ENCODE measurements around the gene PELI2. TPM values are rescaled to one million over a fixed set of nuclear protein-coding genes. Genes with fewer than 3 reads are reported as not detected.
A peak's percentile ranks its signal among the peaks of the same experiment; 100 is the strongest.

PELI2 gene
- total RNA-seq, 1 experiment from 2014 or later, result 2.2 TPM

DNA sequence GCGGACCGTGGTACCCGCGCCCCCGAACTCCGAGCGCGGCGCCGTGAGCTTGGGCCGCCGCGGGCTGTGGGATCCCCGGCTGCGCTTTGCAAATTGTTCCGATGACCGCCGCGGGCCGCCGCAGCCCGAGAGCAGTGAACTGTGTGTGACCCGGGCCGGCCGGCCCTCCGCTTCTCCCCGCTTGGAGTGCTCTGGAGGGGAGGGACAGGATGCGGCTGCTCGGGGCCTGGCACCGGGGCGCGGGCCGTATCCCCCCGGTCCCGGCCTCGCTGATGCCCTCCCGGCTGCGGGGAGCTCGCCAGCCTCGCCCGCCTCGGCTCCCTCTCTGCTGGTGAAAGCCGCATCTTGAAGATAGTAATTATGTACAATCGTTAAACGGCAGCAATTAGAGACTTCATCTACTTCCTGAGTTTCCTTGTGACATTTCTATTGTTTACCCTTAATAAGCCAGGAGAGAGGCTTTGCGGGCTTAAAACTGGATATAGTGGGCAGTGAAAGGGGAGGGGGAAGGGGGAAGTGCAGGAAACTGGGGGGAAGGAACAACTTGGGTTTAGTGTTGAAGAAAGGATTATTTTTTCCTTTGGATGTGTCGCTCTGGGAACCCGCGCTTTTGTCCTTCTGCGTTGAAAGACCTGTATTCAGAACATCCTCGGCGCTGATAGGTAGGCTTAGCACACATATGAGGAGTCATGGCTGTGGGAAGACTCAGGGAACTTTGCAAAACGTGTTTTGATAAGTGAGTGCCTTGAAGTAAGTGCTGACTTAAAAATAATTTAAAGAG is 1.2 kb downstream of the PELI2 start:
- peak; percentile 39 for DNase-seq (ENCODE audit: low read depth)

DNA sequence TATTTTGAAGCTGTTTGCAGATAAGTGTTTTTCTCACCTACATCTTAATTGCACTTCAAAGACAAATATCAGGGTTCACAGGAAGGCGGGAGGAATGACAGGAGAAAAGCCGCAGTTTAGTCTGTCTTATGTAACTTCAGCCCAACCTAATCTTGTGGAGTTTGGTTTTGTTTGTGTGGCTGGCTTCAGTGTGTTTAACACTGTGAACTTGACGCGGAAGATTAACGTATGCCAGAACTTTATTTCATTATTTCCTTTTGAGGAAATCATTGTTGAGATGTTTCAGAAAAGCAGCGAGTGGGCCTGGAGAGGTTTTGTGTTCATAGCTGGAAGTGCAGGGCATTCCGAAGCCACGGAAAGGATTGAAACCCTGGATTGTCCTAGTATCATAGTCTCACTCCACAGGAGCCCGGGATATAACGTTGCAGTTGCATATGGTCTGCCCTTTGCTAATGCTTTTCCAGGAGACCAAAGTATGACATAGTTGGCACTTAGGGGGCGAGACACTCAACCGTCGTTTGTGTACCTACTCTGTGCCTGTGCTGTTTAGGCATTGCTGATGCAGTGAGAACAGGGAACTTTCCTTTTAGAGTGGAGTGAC is 2.0 kb downstream of the PELI2 start:
- no peak for DNase-seq (ENCODE audit: low read depth)

DNA sequence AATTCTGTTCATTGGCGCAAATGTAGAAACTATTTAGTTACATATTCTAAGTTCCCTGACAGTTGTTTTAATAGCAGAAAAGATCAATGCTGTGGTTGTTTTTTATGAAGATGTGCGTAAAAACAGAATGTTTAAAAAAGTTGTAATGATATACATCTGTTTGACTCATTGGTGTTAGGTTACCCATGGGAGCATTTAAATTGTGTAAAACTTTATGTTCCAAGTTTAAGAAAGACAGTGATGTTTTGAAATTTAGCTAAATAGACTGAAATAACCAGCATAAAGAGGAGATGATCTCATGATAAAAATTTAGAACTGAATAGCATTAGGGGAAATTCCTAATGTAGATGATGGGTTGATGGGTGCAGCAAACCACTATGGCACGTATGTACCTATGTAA is 3.6 kb downstream of the PELI2 start:
- no peak for DNase-seq (ENCODE audit: low read depth)

DNA sequence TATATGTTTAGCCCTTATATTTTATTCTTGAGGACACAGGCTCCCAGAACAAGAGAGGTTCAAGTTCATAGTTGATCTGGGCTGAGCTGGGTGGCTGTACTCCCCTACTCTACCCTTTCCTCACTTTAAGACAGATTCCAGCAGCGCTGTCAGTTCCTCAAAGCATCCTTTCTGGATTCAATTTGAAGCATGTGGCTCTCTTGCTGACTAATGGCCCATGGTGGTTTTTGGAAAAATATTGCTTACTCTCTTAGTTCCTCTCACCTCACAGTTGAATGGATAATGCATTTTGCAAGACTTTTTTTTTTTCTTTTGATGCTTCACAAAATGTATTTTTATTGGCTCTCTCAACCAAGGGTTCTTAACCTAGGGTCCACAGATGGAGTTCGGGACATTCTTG is 4.1 kb downstream of the PELI2 start:
- no peak for DNase-seq (ENCODE audit: low read depth)

DNA sequence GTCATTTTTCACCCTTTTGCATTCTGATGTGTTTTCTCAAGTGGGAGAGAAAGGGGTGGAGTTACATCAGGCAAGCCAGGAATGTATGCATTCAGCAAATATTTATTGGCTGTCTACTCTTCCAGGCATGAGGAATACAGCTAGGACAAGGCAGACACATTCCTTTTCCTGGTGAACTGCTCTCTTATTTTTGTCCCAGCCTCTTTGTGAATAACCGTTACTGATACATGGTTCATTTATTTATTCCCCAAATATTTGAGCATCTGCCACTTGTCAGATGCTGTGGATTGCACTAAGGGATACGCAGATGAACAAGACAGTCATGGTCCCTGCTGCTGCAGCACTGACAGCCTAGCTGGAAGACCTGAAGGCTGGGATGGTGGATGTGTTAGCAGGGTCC is 6.1 kb downstream of the PELI2 start:
- no peak for DNase-seq (ENCODE audit: low read depth)

DNA sequence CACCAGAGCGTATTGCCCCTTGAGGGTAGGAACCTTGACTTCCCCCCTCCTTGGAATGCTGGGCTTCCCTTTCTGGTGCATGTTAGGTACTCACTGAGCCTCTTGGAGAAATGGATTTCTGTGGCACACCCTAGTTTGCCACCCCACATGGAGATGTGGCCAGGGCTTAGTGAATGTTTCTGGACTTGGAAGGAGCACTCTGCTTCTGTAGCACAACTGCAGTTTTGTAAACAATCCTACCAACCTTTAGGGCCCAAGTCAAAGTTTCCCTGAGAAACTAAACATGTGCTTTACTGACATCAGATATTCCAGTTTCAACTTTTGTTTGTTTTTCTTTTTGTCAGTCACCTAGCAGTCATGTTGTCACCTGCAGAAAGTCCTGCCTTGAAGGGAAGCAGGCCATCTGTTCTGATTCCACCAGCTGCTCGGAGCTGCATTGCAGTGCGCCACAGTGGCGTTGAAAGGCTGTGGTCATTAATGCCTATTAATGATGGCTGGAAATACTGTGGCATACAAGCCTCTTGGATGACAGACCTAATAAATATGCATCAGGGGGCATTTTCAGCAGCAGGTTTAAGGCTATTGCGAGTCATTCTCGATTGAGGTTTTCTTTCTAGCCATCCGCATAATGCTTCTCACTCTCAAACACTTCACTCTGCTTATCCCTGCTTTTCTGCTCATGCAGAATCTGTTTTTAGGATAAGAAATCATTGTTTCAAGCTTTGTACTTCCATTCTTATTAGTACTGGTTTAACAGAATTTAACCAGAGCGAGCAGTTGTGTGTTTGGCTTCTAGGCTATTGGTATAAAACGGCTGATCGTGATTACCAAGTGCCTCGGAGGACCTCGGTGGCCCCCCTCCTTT is 7.8 kb downstream of the PELI2 start:
- DNase-seq (ENCODE audit: low read depth), result no peak

DNA sequence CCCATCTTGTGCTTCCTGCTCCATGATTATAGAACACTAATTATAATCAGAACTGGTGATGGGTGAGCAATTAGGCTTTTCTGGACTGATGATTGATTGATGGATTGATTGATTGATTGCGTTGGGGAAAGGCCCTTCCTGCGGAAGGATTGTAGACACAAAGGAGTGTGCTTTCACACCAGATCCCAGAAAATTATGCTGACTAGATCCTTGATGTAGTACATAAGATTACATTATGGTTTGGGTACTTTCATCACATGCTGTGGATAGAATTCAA is 8.4 kb downstream of the PELI2 start:
- no peak for DNase-seq (ENCODE audit: low read depth)

DNA sequence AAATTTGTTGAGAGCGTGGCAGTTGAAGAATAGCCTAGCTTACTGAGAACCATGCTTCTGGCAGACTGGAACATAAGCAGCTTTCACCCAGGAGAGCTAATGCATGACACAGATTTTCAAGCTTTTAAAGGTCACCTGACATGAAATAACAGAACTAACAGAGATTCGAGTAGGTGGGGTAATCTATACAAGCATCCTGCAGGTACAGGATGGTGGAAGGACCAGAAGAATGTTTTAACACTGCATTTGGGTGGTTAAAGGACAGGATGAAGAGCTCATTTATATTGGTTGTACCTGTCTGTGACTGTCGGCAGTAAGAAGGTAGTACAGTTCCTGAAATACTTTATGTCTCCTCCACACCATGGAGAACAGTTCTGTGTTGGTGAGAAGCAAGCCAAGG is 8.9 kb downstream of the PELI2 start:
- DNase-seq (ENCODE audit: low read depth), result no peak

DNA sequence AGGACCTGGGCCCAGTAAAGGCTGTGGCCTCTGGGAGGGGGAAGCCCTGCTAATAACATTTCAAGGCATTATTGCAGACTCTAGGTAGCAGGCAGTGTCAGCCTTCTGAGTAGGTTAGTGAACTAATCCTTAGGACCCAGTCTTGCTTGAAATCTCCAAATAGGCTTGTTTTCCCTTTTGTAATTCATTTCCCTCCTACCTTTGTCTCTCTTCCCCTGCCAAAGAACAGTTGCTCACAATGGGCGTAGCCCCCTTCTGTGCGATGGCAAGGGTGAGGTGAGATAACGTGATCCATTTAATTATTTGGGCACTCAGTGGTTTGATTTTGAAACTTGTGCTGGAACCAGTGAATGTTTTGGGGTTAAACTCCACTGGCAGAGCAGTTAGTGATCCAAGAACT is 10.9 kb downstream of the PELI2 start:
- DNase-seq (ENCODE audit: low read depth), result no peak

DNA sequence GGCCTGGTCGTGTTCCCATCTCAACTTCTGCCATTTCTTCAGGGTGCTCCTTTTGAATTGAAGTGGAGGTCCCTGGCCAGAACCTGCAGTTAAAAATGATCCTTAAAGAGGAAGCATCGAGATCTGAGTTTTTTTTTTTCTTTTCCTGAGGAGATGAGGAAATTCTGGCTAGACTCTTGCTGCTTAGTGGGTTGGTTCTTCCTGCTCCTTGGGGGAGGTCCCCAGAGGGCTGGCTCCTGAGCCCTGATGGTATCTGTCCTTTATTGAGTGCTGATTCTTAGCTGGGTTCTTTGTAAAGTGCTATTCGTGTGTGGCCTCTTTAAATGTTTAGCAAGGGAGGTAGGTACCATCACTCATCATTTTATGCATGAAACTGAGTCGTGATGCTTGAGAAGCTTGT is 11.7 kb downstream of the PELI2 start:
- no peak for DNase-seq (ENCODE audit: low read depth)

DNA sequence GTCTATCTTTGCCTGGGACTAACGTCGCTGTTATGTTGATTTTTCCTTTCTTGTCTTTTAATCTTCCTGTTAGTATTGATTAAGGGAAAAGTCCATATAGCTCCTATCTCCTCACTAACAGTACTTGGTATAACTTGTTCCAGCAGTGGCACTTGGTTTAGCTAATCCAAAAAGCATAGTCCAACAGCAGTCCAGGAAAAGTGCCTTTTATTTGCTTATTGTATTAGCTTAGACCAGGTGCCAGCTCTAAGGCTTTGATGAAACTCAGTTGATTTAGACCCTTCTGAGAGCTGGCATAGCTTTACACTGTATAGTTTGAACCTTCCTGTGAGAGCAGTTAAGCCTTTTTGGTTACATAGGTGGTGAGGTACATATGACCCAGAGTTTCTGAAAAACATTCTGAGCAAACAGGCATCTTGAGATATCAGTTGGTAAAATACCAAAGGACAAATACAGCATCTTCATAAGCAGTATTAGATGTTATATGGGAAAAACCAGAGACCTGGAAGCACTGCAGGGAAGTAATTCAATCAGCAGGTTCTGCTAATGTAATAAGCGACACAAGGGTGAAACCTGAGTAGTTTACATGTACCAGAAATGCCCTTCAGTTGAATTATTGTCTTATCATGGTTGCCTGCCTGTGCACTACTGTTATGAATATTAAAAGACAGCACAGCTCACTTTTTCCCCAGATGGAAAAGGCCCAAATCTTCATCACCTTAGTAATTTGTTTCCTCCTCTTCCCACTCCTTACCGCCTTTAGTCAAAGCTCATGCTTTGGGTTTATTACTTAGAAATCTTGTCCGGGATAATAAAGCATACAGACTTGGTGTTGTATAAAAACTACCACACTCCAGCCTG is 13.0 kb downstream of the PELI2 start:
- no peak for DNase-seq (ENCODE audit: low read depth)

DNA sequence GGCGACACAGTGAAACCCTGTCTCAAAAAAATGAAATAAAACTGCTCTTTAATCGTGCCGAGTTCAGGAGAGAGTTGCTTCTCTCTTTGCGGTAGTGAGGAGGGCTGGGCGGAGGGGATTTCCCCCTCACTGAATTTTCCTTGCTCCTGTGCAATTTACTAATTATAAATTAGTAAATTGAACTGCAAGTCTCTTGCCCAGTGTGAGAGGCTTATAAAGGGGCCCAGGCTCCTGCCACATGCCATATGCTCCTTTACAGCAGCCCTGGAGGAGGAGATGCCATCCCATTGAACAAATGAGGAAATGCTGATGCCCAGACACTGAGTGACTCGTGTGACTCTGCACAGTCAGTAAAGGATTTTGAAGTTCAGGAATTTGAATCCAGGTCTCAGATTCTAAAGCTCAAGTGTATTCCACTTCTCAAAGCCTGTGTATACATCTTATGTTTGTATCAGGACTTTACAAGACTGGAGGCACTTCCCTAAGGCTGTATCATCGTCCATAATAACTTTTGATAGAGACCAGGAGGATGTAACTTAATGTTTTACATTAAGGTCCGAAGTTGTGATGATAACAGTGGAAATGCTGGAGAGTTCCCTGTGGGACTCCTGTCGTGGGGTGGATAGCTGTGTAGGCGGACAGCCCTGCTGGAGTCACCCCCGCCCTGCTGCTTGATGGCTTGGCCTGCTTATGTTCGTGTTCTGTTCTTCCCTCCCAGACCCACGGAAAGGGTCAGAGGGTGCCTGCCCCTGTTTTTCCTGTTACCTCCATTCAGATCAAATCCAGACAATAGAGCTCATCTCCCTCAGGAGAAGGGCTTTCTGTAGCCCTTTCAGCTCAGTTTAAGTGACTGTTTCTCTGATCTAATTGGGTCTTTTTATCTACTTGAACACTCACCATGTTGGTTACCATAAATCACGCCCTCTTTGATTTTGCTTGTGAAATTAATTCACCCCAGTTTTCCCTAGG is 13.9 kb downstream of the PELI2 start:
- no peak for DNase-seq (ENCODE audit: low read depth)

DNA sequence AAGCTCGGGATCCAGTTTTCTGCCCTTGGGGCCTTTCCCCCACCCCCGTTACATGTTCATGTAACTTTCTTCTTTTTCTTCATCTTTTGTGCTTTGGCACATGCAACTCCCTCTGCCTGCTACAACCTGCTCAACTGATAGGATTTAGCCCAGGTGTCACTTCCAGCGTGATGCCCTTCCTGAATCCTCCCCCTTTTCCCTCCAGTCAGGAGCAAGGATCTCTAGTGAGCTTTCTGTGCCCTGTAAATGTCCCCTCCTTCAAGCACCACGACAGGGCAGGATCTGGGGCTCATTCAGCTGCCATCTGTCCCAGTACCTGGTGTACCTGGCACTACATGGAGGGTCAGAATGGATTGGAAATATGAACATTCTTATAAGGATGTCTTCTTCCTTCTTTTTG is 15.3 kb downstream of the PELI2 start:
- no peak for DNase-seq (ENCODE audit: low read depth)

DNA sequence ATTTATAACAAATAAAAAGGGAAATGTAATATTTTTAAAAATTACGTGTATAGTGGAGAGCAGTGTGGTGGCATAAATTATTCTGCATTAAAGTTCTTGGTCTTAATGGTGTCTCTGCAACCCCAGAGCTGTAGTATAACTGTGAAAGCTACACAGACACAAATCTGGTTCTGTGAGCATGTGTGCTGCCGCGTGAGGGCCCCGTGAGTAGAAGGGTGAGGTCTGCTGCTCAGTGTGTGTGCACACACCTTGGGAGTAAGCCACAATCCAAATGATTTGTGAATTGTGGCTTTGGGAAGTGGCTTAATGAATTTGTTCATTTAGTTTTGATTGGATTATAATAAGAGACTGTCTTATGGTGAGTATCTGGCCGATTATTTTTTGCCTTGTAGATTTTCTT is 16.8 kb downstream of the PELI2 start:
- DNase-seq (ENCODE audit: low read depth), result no peak

DNA sequence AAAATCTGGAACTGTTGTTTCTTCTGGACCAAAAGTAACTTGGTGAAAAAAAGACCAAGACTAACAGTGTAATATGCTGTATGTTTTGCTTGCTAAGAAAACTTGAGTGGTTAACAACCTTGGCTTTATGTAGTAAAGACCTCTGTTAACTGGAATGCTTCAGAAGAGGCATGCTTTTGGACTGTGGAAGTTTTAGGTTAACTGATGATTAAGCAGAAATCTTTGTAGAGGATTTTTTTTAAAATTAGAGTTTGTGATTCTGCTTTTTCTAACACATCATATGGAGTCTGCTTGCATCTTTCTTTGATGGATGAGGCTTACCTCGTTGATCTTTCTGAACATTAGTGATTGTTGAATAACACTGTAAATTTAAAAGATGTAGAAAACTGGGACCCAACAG is 17.5 kb downstream of the PELI2 start:
- no peak for DNase-seq (ENCODE audit: low read depth)

DNA sequence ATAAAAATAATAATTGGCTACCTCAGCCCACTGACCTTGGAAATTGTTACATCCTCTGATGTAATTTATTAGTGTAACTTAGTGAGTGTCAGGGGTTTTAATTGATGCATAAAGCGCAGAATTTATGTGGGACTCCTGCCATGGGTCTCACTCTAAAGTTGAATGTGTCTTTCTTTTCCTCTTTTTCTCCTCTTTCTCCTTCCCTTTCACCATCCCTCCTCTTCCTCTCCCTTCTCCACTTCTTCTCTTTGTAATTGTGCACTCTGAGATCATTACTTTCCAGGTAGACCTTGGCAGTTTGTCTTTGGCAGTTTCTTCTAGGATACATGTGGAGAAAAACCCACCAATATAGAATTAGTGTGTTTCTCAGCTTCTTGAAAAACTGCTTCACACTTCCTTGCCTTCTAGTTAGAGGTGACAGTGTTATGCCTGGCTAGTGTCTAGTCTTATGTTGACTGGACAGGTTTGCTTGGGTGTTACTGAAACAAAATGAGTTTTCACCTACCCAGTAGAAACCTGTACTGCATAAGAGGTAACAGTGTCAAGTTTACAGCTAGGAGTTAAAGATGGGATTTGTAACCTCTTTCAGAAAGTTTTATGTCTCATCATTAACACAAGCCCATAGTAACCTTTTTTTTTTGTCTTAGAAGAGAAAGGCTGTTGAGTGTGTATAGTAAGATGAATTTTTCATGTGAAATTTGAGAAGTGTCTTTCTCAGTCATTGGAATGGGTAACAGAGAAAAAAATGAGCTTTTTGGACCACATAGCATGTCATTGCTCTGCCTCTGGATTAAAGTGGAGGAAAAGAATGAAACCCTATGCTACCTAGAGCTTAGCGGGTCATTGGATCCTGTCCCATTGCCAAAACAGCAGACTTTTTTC is 18.6 kb downstream of the PELI2 start:
- no peak for DNase-seq (ENCODE audit: low read depth)

DNA sequence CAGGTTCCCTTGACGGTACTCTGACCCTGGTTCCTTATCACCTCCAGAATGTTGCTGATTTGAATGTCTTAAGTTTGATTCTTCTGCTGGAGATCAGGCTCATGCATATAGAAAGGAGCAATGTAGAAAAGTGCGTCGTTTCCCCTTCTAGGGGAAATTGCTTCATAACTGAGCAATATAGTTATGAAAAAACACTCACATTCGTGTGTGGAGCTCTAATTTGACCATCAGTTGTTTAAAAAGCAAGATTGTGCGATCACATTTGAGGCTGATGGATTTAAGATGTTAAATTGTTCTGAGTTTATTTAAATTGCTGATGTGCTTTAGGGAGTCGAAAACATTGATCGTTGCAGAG is 19.2 kb downstream of the PELI2 start:
- no peak for DNase-seq (ENCODE audit: low read depth)

DNA sequence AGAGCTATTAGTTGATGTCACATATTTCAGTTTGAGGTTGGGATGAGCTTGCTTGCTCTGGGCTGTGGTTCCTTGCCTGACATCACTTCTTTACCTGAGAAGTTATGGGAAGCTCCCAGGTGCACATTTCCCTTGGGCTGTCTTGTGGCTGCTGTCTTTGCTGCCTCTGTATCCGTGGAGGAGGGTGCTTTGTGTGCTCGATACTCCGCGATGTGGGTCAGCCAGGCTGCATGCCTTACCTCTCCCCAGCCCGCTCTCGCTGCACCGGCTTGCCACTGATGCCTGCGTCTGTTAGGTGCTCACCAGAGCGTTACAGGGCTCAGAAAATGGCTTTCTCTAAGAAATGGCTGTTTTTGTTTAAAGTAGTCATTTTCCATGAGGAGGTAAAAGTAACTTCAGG is 19.6 kb downstream of the PELI2 start:
- no peak for DNase-seq (ENCODE audit: low read depth)

DNA sequence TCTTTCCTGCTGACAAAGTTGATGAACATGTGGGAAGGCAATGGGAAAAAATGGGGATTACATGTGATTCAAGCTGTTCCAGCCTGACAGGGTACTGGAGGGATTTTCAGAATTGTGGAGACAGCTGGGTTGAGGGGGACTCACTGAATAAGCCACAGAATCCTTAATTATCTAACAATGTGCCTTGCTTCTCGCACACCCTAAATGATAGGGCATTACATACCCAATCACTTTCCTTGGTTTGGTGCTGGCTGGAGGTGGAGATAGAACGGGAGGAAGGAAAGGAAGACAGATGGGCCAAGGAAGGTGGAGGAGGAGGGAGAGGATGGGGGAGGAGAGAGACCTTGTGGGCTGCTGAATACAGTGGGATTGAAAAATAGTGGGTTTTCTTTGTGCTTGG is 20.7 kb downstream of the PELI2 start:
- no peak for DNase-seq (ENCODE audit: low read depth)

DNA sequence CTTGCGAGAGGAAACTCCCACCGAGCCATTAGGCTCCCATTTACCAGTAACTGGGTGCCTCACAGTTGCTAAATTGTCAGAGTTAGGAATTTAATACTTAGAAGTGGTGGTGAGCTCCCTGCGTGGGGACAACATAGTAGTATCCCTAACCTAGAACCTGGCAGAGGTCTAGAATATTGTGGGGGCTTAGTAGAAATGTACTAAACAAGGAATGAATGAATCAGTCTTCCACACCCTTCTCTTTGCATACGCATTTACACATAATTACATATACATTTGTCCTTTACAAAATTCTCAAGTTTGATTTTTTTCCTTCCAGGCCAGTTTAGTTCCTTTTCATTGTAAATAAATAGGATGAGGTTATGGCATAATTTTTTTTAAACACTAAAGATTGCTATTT is 24.1 kb downstream of the PELI2 start:
- DNase-seq (ENCODE audit: low read depth), result no peak

Data from LHCN-M2 (cell line).